Measurements from ENCODE around the gene ENTPD2. TPM values are rescaled to one million over a fixed set of nuclear protein-coding genes. Genes with fewer than 3 reads are reported as not detected.

The ENTPD2 gene
- total and polyA plus RNA-seq, 10 of the 15 experiments (the other 5 are each of a cell fraction or from before 2014, with no cell fraction given), result 0.15 to 1.8 (median 0.65) TPM; not detected in 2

DNA sequence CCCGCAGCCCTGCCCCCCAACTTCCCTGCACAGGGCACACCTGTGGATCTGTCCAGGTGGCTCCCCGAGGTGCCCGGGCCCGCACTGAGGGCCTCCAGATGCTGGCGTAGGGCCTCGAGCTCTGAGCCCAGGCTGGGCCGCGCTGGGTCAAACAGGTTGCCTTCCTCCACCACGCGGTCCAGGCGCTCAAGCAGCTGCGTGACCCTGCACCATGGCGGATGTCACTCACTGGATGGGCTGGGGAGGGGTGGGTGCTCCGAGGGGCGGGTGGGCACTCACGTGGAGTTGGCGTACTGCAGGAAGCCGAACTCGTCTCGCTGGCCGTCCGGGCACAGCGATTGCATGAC is 31.2 kb downstream of the ENTPD2 start:
- Histone ChIP-seq H3K27ac (ENCODE audit: control insufficient read depth, insufficient read depth) (no peak overlapping the region), H3K9ac (ENCODE audit: control insufficient read depth, insufficient read depth, low read length) (no peak overlapping the region), H4K20me1 (ENCODE audit: control insufficient read depth, insufficient read depth) (no peaks in the 10 kb centered on the region), H3K79me2 (ENCODE audit: control insufficient read depth, insufficient read depth, low read length) (no peaks in the 10 kb centered on the region), H3K9me3 (replicated peaks; ENCODE audit: control insufficient read depth, insufficient read depth, low read length) (no peaks in the 10 kb centered on the region), H3K4me1 (ENCODE audit: control insufficient read depth, insufficient read depth, low read length) (no peaks in the 10 kb centered on the region), H3K36me3 (ENCODE audit: control insufficient read depth in 2 of 2, insufficient read depth in 2 of 2, low read length in 1 of 2) (no peaks in the 10 kb centered on the region), H3K27me3 (replicated peaks in 1 of 2; ENCODE audit: control insufficient read depth in 2 of 2, insufficient read depth in 2 of 2, low read length in 1 of 2) (peaks cover 0 to 2% of the 10 kb centered on the region in 2 experiments; a peak in 2 of 4 replicates), H3K4me3 (no peak overlapping the region), H3K4me2 (ENCODE audit: control insufficient read depth, insufficient read depth) (no peak overlapping the region), H2AFZ (ENCODE audit: control insufficient read depth, low read depth, low read length) (no peak overlapping the region)
- DNase-seq (ENCODE audit: low read depth, low spot score) (no peak), ATAC-seq (no peak), FAIRE-seq (no peak)
- SMC1A ChIA-PET (ENCODE audit: uncharacterized antibody, unreplicated experiment), result no interaction called here
- TF ChIP-seq POLR2AphosphoS5 (IDR thresholded peaks at IDR 0.05; ENCODE audit: low read length) (no peak), MEF2B (IDR thresholded peaks at IDR 0.05; ENCODE audit: partially characterized antibody, poor library complexity, severe bottlenecking) (no peak), NFIC (IDR thresholded peaks at IDR 0.05; ENCODE audit: low read depth, low read length) (no peak), RBBP5 (conservative IDR thresholded peaks at IDR 0.05) (no peak), ZSCAN29 (IDR thresholded peaks at IDR 0.05) (no peak), HCFC1 (IDR thresholded peaks at IDR 0.05; ENCODE audit: low read length) (no peak), RFX5 (IDR thresholded peaks at IDR 0.05; ENCODE audit: low read depth, low read length) (no peak), SIN3A (IDR thresholded peaks at IDR 0.05; ENCODE audit: low read depth, low read length) (no peak), SMARCA5 (IDR thresholded peaks at IDR 0.05) (no peak), SUPT20H (IDR thresholded peaks at IDR 0.05; ENCODE audit: borderline replicate concordance, control insufficient read depth, low read depth, low read length) (no peak), KDM1A (IDR thresholded peaks at IDR 0.05; ENCODE audit: borderline replicate concordance) (no peak), MTA3 (IDR thresholded peaks at IDR 0.05; ENCODE audit: borderline replicate concordance, low read length) (no peak)
- no TSS peak for BruUV-seq (replicated peaks)
- CTCF ChIA-PET, result no interaction called here
- POLR2A ChIA-PET, result no interaction called here
- in situ Hi-C loops (cut with MboI) (no loop called here), intact Hi-C loops (cut with micrococcal nuclease; ENCODE audit: unreplicated experiment) (no loop called here)
- 90% methylated on average over 17 of the region's 23 CpGs for WGBS (ENCODE audit: insufficient coverage, insufficient replicate concordance, low lambda C conversion rate, missing lambda C conversion rate)
- RAD21 ChIA-PET (ENCODE audit: unreplicated experiment), result no interaction called here
